Hepatocyte (in vitro differentiated cells): ENCODE results near the gene DOCK4. TPM values are rescaled to one million over a fixed set of nuclear protein-coding genes. Genes with fewer than 3 reads are reported as not detected.

Experiments
- DNase-seq: peaks from one replicate; pipeline ENCODE4 v3.0.0-alpha.2; 2016; ENCODE audit warnings: low spot score
- H2AFZ ChIP-seq: fragments of 200-600 bp; sonication (generic); 2 replicates; pipeline ENCODE4 v1.6.0; 2016; ENCODE audit warnings: antibody characterized with exemption, mild to moderate bottlenecking
- H3K27ac ChIP-seq: fragments of 200-600 bp; sonication (generic); 2 replicates; pipeline ENCODE4 v1.5.1; 2016; ENCODE audit warnings: mild to moderate bottlenecking
- H3K27me3 ChIP-seq: fragments of 200-600 bp; sonication (generic); 2 replicates; pipeline ENCODE4 v1.6.1; 2016
- H3K36me3 ChIP-seq: fragments of 200-600 bp; sonication (generic); replicated peaks from 2 replicates; pipeline ENCODE4 v1.5.1; 2016; ENCODE audit warnings: low read depth; ENCODE audit not compliant: insufficient read depth
- H3K4me1 ChIP-seq: fragments of 200-600 bp; sonication (generic); 2 replicates; pipeline ENCODE4 v1.5.1; 2016; ENCODE audit warnings: mild to moderate bottlenecking, moderate library complexity; ENCODE audit not compliant: insufficient read depth
- H3K4me2 ChIP-seq: fragments of 200-600 bp; sonication (generic); 2 replicates; pipeline ENCODE4 v1.6.0; 2016
- H3K4me3 ChIP-seq: fragments of 200-600 bp; sonication (generic); 2 replicates; pipeline ENCODE4 v1.5.1; 2016; ENCODE audit warnings: mild to moderate bottlenecking
- H3K79me2 ChIP-seq: fragments of 200-600 bp; sonication (generic); 2 replicates; pipeline ENCODE4 v1.6.0; 2017; ENCODE audit warnings: mild to moderate bottlenecking
- H3K9me2 ChIP-seq: fragments of 200-600 bp; sonication (generic); replicated peaks from 2 replicates; pipeline ENCODE4 v1.6.0; 2017; ENCODE audit warnings: mild to moderate bottlenecking; ENCODE audit not compliant: insufficient read depth
- H3K9me3 ChIP-seq: fragments of 200-600 bp; sonication (generic); 2 replicates; pipeline ENCODE4 v1.5.1; 2016; ENCODE audit warnings: low read depth, mild to moderate bottlenecking
- H4K20me1 ChIP-seq: fragments of 200-600 bp; sonication (generic); 2 replicates; pipeline ENCODE4 v1.6.0; 2016; ENCODE audit warnings: mild to moderate bottlenecking; ENCODE audit not compliant: insufficient read depth, poor library complexity, severe bottlenecking
- CTCF ChIP-seq: fragments of 200-600 bp; sonication (generic); IDR thresholded peaks from 2 replicates; pipeline ENCODE4 v1.5.1; 2016; ENCODE audit warnings: antibody characterized with exemption, mild to moderate bottlenecking; ENCODE audit not compliant: poor library complexity
- EZH2 ChIP-seq: fragments of 200-600 bp; sonication (generic); IDR thresholded peaks from 2 replicates; pipeline ENCODE4 v1.6.1; 2016; ENCODE audit warnings: antibody characterized with exemption, mild to moderate bottlenecking, borderline replicate concordance
- EZH2phosphoT487 ChIP-seq: fragments of 200-600 bp; sonication (generic); IDR thresholded peaks from one replicate; pipeline ENCODE4 v1.6.1; 2018; ENCODE audit warnings: antibody characterized with exemption, mild to moderate bottlenecking, low read depth, moderate library complexity; ENCODE audit not compliant: unreplicated experiment, severe bottlenecking
- WGBS: methylation state at CpG from one replicate; pipeline ENCODE4 v1.1.6; 2016; ENCODE audit warnings: low lambda C conversion rate; ENCODE audit errors: missing lambda C conversion rate; 5-methylcytosine and 5-hydroxymethylcytosine counted together
- polyA plus RNA-seq: library from polyadenylated mRNA; unstranded; fragments of >200 nt; fragmentation: Nextera tagmentation; extraction: Ambion mirVana; gene quantifications from 2 replicates; pipeline ENCODE4 v1.2.1, GENCODE V29; 2016
- total RNA-seq: library from RNA; depleted of rRNA; stranded (reverse); fragments of >200 nt; gene quantifications from 2 replicates; pipeline ENCODE4 v1.2.3, GENCODE V29; 2014

DOCK4 gene
- total and polyA plus RNA-seq, 2 experiments from 2014 or later = 4.4 to 22.9 TPM

GRCh38 chr7:111762799-111763198, 443.4 kb downstream of the DOCK4 start:
- Histone ChIP-seq H3K9me3 (no peaks in the 10 kb centered on the region), H3K9me2 (no peaks in the 10 kb centered on the region), H3K79me2 (no peaks in the 10 kb centered on the region), H3K4me2 (no peak overlapping the region), H3K27me3 (no peaks in the 10 kb centered on the region), H3K27ac (no peak overlapping the region), H3K4me3 (no peak overlapping the region), H4K20me1 (no peaks in the 10 kb centered on the region), H2AFZ (no peak overlapping the region), H3K4me1 (no peaks in the 10 kb centered on the region), H3K36me3 (no peaks in the 10 kb centered on the region)
- 80% methylated on average over 5 of the region's 5 CpGs for WGBS
- DNase-seq = no peak
- TF ChIP-seq CTCF = no peak
- no peak for TF ChIP-seq EZH2phosphoT487
- no peak for TF ChIP-seq EZH2

DNA sequence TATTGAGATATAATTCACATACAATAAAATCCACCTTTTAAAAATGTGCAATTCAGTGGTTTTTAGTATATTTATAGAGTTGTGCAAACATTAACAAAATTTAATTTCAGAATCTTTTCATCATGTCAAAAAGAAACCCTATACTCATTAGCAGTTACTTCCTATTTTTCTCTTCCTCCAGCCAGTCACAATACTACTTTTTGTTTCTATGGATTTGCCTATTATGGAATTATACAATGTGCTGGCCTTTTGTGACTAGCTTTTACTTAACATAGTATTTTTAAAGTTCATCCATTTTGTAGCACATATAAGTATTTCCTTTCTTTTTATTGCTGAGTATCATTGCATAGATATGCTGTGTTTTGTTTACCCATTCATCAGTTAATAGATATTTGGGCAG, 444.0 kb downstream of the DOCK4 start:
- TF ChIP-seq EZH2phosphoT487 = no peak
- no peak for TF ChIP-seq CTCF
- no peaks in the 10 kb centered on the region for H3K27me3 ChIP-seq
- H4K20me1 ChIP-seq = no peaks in the 10 kb centered on the region

DNA sequence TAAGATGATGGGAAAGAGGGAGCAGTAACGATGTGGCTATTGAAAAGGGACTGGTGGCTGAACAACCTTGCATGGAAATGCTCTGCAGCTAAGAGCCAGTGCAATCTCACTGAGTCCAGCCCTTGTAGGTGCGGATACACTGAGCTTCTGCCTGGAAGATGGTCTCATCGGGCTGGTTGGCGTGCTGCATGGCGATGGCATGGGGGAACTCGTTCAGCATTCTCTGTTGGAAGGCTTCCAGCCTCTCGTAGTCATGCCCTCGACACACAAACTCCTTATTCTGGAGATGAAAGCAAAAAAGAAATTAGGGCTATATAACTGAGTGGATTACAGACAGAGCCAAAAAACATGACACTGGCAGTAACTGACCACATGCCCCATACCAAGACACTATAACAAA, 446.2 kb downstream of the DOCK4 start:
- Histone ChIP-seq H3K27ac (no peak overlapping the region), H4K20me1 (no peaks in the 10 kb centered on the region), H3K9me2 (no peaks in the 10 kb centered on the region), H3K4me1 (no peaks in the 10 kb centered on the region), H3K9me3 (no peaks in the 10 kb centered on the region), H3K27me3 (no peaks in the 10 kb centered on the region), H3K36me3 (no peaks in the 10 kb centered on the region), H3K4me2 (no peak overlapping the region), H3K79me2 (no peaks in the 10 kb centered on the region), H3K4me3 (no peak overlapping the region), H2AFZ (no peak overlapping the region)
- WGBS = 93% methylated on average over 8 of the region's 8 CpGs
- TF ChIP-seq CTCF = no peak
- no peak for TF ChIP-seq EZH2
- TF ChIP-seq EZH2phosphoT487 = no peak
- no peak for DNase-seq

More for the DNA sequence above, 444.0 kb downstream of the DOCK4 start:
- Histone ChIP-seq H3K4me3 (no peak overlapping the region), H3K79me2 (no peaks in the 10 kb centered on the region), H3K36me3 (no peaks in the 10 kb centered on the region), H3K4me2 (no peak overlapping the region), H3K9me3 (no peaks in the 10 kb centered on the region), H3K27ac (no peak overlapping the region), H3K9me2 (no peaks in the 10 kb centered on the region), H3K4me1 (no peaks in the 10 kb centered on the region), H2AFZ (no peak overlapping the region)
- no peak for DNase-seq

GRCh38 chr7:111758332-111758731, 447.9 kb downstream of the DOCK4 start:
- H3K27ac ChIP-seq = no peak overlapping the region
- no peaks in the 10 kb centered on the region for H3K79me2 ChIP-seq
- DNase-seq = peak; percentile 8
- no peaks in the 10 kb centered on the region for H4K20me1 ChIP-seq
- H3K4me1 ChIP-seq = no peaks in the 10 kb centered on the region
- H2AFZ ChIP-seq = no peak overlapping the region
- no peaks in the 10 kb centered on the region for H3K36me3 ChIP-seq
- no peaks in the 10 kb centered on the region for H3K9me3 ChIP-seq
- 41% methylated on average over 5 of the region's 5 CpGs for WGBS
- no peak overlapping the region for H3K4me3 ChIP-seq
- H3K4me2 ChIP-seq = no peak overlapping the region
- TF ChIP-seq CTCF (no peak), EZH2phosphoT487 (no peak)
- no peaks in the 10 kb centered on the region for H3K27me3 ChIP-seq
- H3K9me2 ChIP-seq = no peaks in the 10 kb centered on the region
